Astrocyte of the cerebellum (primary cell): ENCODE results near the gene C1orf105.

Experiments used
- DNase-seq: peaks from one replicate; pipeline ENCODE4 v3.0.0-alpha.2; 2011; ENCODE audit warnings: low read depth
- H3K4me3 ChIP-seq: 2 replicates; pipeline ENCODE4 v1.5.1; 2011; ENCODE audit warnings: mild to moderate bottlenecking, low read depth, low read length, moderate library complexity
- CTCF ChIP-seq: IDR thresholded peaks from 2 replicates; pipeline ENCODE4 v1.5.1; 2012; ENCODE audit warnings: low read length, low read depth, moderate library complexity, mild to moderate bottlenecking; ENCODE audit errors: missing control alignments
- in situ Hi-C: cut with HindIII; loops from 2 replicates; pipeline ENCODE4 v1.10.0; 2017; ENCODE audit warnings: low sequenced_read_pairs

Gene C1orf105

GRCh38 chr1:172476218-172476811 is 55.8 kb downstream of the C1orf105 start:
- no peak for TF ChIP-seq CTCF
- in situ Hi-C loops, result no loop called here
- H3K4me3 ChIP-seq, result no peak overlapping the region
- no peak for DNase-seq

- H3K4me3 ChIP-seq, result no peak overlapping the region
- no peak for TF ChIP-seq CTCF
- no peak for DNase-seq
- in situ Hi-C loops, result no loop called here
Measured at GRCh38 chr1:172477216-172477615, 56.7 kb downstream of the C1orf105 start.

GRCh38 chr1:172477741-172478140 is 57.3 kb downstream of the C1orf105 start:
- in situ Hi-C loops, result no loop called here
- no peak overlapping the region for H3K4me3 ChIP-seq
- no peak for TF ChIP-seq CTCF
- DNase-seq, result no peak

- no peak for DNase-seq
- H3K4me3 ChIP-seq, result no peak overlapping the region
- in situ Hi-C loops, result no loop called here
- TF ChIP-seq CTCF, result no peak
Measured at GRCh38 chr1:172478485-172478884, 58.0 kb downstream of the C1orf105 start.

- no peak for DNase-seq
- in situ Hi-C loops, result no loop called here
- TF ChIP-seq CTCF, result no peak
- no peak overlapping the region for H3K4me3 ChIP-seq
Measured at GRCh38 chr1:172480431-172480830, 59.9 kb downstream of the C1orf105 start.

- in situ Hi-C loops, result no loop called here
- no peak for TF ChIP-seq CTCF
- no peak overlapping the region for H3K4me3 ChIP-seq
- DNase-seq, result no peak
Measured at GRCh38 chr1:172482044-172482443, 61.6 kb downstream of the C1orf105 start.
